Measurements from ENCODE around the gene IL1RN.

- TF ChIP-seq CTCF (IDR thresholded peaks at IDR 0.05) (no peak), POLR2AphosphoS5 (IDR thresholded peaks at IDR 0.05) (no peak)
Observed at GRCh38 chr2:113175736-113176695, 48.6 kb downstream of the IL1RN start.
